Activated naive CD4-positive, alpha-beta T cell treated with anti-CD3 and anti-CD28 coated beads for 36 hours (primary cell): ENCODE measurements around the gene PLCB1. TPM values are rescaled to one million over a fixed set of nuclear protein-coding genes. Genes with fewer than 3 reads are reported as not detected.
"Not testable (repeated sequence)": the region's sequence is repeated elsewhere in the genome, so short reads cannot be mapped to it uniquely, and the experiment has no call there.

Source experiments
- CTCF ChIA-PET: fragments of 350-600 bp; sonication (Branson Sonifier 250); formaldehyde crosslinking; loops from one replicate; lab custom pipeline; 2021; ENCODE audit warnings: antibody characterized with exemption; lab: Charles Lee
- DNase-seq: peaks from one replicate; pipeline ENCODE4 v3.0.0-alpha.2; 2020
- H3K27ac Mint-ChIP-seq: one replicate; pipeline ENCODE4 v1.8.0; 2021; ENCODE audit warnings: mild to moderate bottlenecking, mixed read lengths
- H3K27me3 Mint-ChIP-seq: one replicate; pipeline ENCODE4 v1.8.0; 2021; ENCODE audit warnings: low read depth, mixed read lengths
- H3K36me3 Mint-ChIP-seq: one replicate; pipeline ENCODE4 v1.8.0; 2021; ENCODE audit warnings: low read depth, mixed read lengths
- H3K4me1 Mint-ChIP-seq: one replicate; pipeline ENCODE4 v1.8.0; 2021; ENCODE audit warnings: low read depth, mixed read lengths
- H3K4me3 Mint-ChIP-seq: one replicate; pipeline ENCODE4 v1.8.0; 2021; ENCODE audit warnings: mild to moderate bottlenecking, moderate library complexity, mixed read lengths
- H3K9me3 Mint-ChIP-seq: one replicate; pipeline ENCODE4 v1.8.0; 2021; ENCODE audit warnings: mixed read lengths
- intact Hi-C: fragments of 100-400 bp; cut with micrococcal nuclease; formaldehyde crosslinking; loops from one replicate; pipeline ENCODE4 v1.15.1; 2023
- total RNA-seq, 2 experiments: library from RNA; stranded (reverse); gene quantifications; one replicate each; pipeline ENCODE4 v1.2.3, GENCODE V29; 2021

The PLCB1 gene
- total RNA-seq, 2 experiments from 2014 or later, result 1.2 TPM

GRCh38 chr20:8600910-8601541, 469.0 kb downstream of the PLCB1 start:
- H3K27ac Mint-ChIP-seq, DNase-seq, H3K9me3 Mint-ChIP-seq, H3K36me3 Mint-ChIP-seq, H3K27me3 Mint-ChIP-seq, H3K4me3 Mint-ChIP-seq, intact Hi-C loops, CTCF ChIA-PET: not testable (repeated sequence)
- H3K4me1 Mint-ChIP-seq, result peaks cover 13% of the 10 kb centered on the region

- Mint-ChIP-seq H3K27me3 (no peaks in the 10 kb centered on the region), H3K4me1 (peaks cover 13% of the 10 kb centered on the region), H3K9me3 (peaks cover 1% of the 10 kb centered on the region), H3K4me3 (no peak overlapping the region), H3K27ac (no peak overlapping the region), H3K36me3 (no peaks in the 10 kb centered on the region)
- peak; percentile 4 for DNase-seq
- CTCF ChIA-PET, result no interaction called here
- intact Hi-C loops, result no loop called here
These were observed 469.5 kb downstream of the PLCB1 start for GRCh38 chr20:8601542-8601912.

- intact Hi-C loops, result no loop called here
- peaks cover 1% of the 10 kb centered on the region for H3K9me3 Mint-ChIP-seq
- no peak overlapping the region for H3K27ac Mint-ChIP-seq
- H3K36me3 Mint-ChIP-seq, result no peaks in the 10 kb centered on the region
- H3K27me3 Mint-ChIP-seq, result no peaks in the 10 kb centered on the region
- no peak overlapping the region for H3K4me3 Mint-ChIP-seq
- CTCF ChIA-PET, result no interaction called here
- peaks cover 13% of the 10 kb centered on the region for H3K4me1 Mint-ChIP-seq
- DNase-seq, result no peak
These were observed 470.5 kb downstream of the PLCB1 start for GRCh38 chr20:8602389-8603116.

- intact Hi-C loops, result no loop called here
- H3K4me3 Mint-ChIP-seq, result no peak overlapping the region
These were observed 476.4 kb downstream of the PLCB1 start for GRCh38 chr20:8608470-8608869.

GRCh38 chr20:8616792-8617191, 484.7 kb downstream of the PLCB1 start:
- Mint-ChIP-seq H3K27me3 (no peaks in the 10 kb centered on the region), H3K4me3 (no peak overlapping the region), H3K36me3 (no peaks in the 10 kb centered on the region), H3K4me1 (no peaks in the 10 kb centered on the region), H3K9me3 (no peaks in the 10 kb centered on the region), H3K27ac (no peak overlapping the region)
- intact Hi-C loops, result no loop called here
- no peak for DNase-seq
- CTCF ChIA-PET, result no interaction called here

More at GRCh38 chr20:8608470-8608869, 476.4 kb downstream of the PLCB1 start:
- CTCF ChIA-PET, result no interaction called here
- Mint-ChIP-seq H3K4me1 (no peaks in the 10 kb centered on the region), H3K27me3 (no peaks in the 10 kb centered on the region), H3K27ac (no peak overlapping the region), H3K9me3 (peaks cover 1% of the 10 kb centered on the region), H3K36me3 (no peaks in the 10 kb centered on the region)
- DNase-seq, result no peak

- Mint-ChIP-seq H3K4me1 (no peaks in the 10 kb centered on the region), H3K27me3 (no peaks in the 10 kb centered on the region), H3K27ac (no peak overlapping the region), H3K36me3 (no peaks in the 10 kb centered on the region), H3K9me3 (no peaks in the 10 kb centered on the region), H3K4me3 (no peak overlapping the region)
- CTCF ChIA-PET, result no interaction called here
- intact Hi-C loops, result no loop called here
- DNase-seq, result no peak
These were observed 488.9 kb downstream of the PLCB1 start for GRCh38 chr20:8621001-8621400.

- no peak overlapping the region for H3K4me3 Mint-ChIP-seq
These were observed 492.0 kb downstream of the PLCB1 start for GRCh38 chr20:8624046-8624445.

GRCh38 chr20:8624616-8625015, 492.6 kb downstream of the PLCB1 start:
- H3K27ac Mint-ChIP-seq, result no peak overlapping the region
- intact Hi-C loops, result no loop called here
- no peak overlapping the region for H3K4me3 Mint-ChIP-seq
- CTCF ChIA-PET, result interaction anchor here (0.5 kb wide), 1 partner anchor 135 kb away, joined by 3 read pairs; no protein-coding TSS in a partner anchor
- no peaks in the 10 kb centered on the region for H3K9me3 Mint-ChIP-seq
- H3K4me1 Mint-ChIP-seq, result no peaks in the 10 kb centered on the region
- no peaks in the 10 kb centered on the region for H3K27me3 Mint-ChIP-seq
- no peaks in the 10 kb centered on the region for H3K36me3 Mint-ChIP-seq
- DNase-seq, result no peak

More at GRCh38 chr20:8624046-8624445, 492.0 kb downstream of the PLCB1 start:
- no peaks in the 10 kb centered on the region for H3K4me1 Mint-ChIP-seq
- intact Hi-C loops, result no loop called here
- H3K27me3 Mint-ChIP-seq, result no peaks in the 10 kb centered on the region
- H3K9me3 Mint-ChIP-seq, result no peaks in the 10 kb centered on the region
- CTCF ChIA-PET, result no interaction called here
- no peaks in the 10 kb centered on the region for H3K36me3 Mint-ChIP-seq
- no peak for DNase-seq
- no peak overlapping the region for H3K27ac Mint-ChIP-seq

- Mint-ChIP-seq H3K4me1 (no peaks in the 10 kb centered on the region), H3K27ac (no peak overlapping the region), H3K9me3 (no peaks in the 10 kb centered on the region), H3K4me3 (no peak overlapping the region), H3K36me3 (no peaks in the 10 kb centered on the region), H3K27me3 (no peaks in the 10 kb centered on the region)
- no peak for DNase-seq
- intact Hi-C loops, result no loop called here
- CTCF ChIA-PET, result no interaction called here
These were observed 495.4 kb downstream of the PLCB1 start for GRCh38 chr20:8627340-8628004.

- H3K36me3 Mint-ChIP-seq, result no peaks in the 10 kb centered on the region
- no peak overlapping the region for H3K27ac Mint-ChIP-seq
- CTCF ChIA-PET, result no interaction called here
- DNase-seq, result no peak
- intact Hi-C loops, result no loop called here
- no peak overlapping the region for H3K4me3 Mint-ChIP-seq
- no peaks in the 10 kb centered on the region for H3K9me3 Mint-ChIP-seq
- H3K4me1 Mint-ChIP-seq, result no peaks in the 10 kb centered on the region
- H3K27me3 Mint-ChIP-seq, result peaks cover 3% of the 10 kb centered on the region
These were observed 499.2 kb downstream of the PLCB1 start for GRCh38 chr20:8631271-8631670.

- intact Hi-C loops, result no loop called here
- CTCF ChIA-PET, result no interaction called here
- H3K36me3 Mint-ChIP-seq, result no peaks in the 10 kb centered on the region
- no peaks in the 10 kb centered on the region for H3K4me1 Mint-ChIP-seq
- H3K27me3 Mint-ChIP-seq, result peaks cover 3% of the 10 kb centered on the region
- no peak overlapping the region for H3K27ac Mint-ChIP-seq
- no peak for DNase-seq
- no peaks in the 10 kb centered on the region for H3K9me3 Mint-ChIP-seq
- H3K4me3 Mint-ChIP-seq, result no peak overlapping the region
These were observed 501.3 kb downstream of the PLCB1 start for GRCh38 chr20:8633366-8633765.

GRCh38 chr20:8635048-8635572, 503.0 kb downstream of the PLCB1 start:
- intact Hi-C loops, result no loop called here
- Mint-ChIP-seq H3K9me3 (no peaks in the 10 kb centered on the region), H3K36me3 (no peaks in the 10 kb centered on the region), H3K4me3 (no peak overlapping the region), H3K4me1 (no peaks in the 10 kb centered on the region), H3K27me3 (peaks cover 3% of the 10 kb centered on the region), H3K27ac (no peak overlapping the region)
- CTCF ChIA-PET, result no interaction called here
- DNase-seq, result no peak
